B cell (primary cell): ENCODE measurements around the gene IL17RC.

Experiments
- EZH2 ChIP-seq: IDR thresholded peaks from 2 replicates; pipeline ENCODE4 v1.6.1; 2012; ENCODE audit warnings: borderline replicate concordance, low read depth, mild to moderate bottlenecking, moderate library complexity, low read length; ENCODE audit not compliant: insufficient read depth, poor library complexity, severe bottlenecking
- TF ChIP-seq, protein P1 (sequence below): fragments of 200-600 bp; IDR thresholded peaks from one replicate; pipeline ENCODE4 v1.8.0; 2022; ENCODE audit warnings: antibody characterized with exemption, mild to moderate bottlenecking

DNA sequence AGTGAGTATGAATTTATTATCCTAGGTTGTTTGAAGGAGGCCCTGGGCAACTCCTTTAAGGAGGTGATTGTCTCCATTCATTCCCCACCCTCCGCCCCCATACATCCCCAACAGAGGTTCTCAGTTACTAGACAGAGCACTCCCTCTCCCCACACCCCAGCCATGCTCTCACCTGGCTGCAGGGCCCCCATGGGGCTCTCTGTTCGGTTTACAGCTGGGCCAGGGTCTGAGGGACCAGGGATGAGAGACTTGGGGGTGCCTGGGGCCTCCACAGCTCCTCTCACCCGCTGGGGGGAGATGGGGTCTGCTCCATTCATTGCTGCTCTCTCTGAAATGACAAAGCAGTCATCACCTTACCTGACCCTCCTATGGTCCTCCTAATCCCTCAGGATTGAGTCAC is 31.7 kb downstream of the IL17RC start:
- TF ChIP-seq, protein P1, sequence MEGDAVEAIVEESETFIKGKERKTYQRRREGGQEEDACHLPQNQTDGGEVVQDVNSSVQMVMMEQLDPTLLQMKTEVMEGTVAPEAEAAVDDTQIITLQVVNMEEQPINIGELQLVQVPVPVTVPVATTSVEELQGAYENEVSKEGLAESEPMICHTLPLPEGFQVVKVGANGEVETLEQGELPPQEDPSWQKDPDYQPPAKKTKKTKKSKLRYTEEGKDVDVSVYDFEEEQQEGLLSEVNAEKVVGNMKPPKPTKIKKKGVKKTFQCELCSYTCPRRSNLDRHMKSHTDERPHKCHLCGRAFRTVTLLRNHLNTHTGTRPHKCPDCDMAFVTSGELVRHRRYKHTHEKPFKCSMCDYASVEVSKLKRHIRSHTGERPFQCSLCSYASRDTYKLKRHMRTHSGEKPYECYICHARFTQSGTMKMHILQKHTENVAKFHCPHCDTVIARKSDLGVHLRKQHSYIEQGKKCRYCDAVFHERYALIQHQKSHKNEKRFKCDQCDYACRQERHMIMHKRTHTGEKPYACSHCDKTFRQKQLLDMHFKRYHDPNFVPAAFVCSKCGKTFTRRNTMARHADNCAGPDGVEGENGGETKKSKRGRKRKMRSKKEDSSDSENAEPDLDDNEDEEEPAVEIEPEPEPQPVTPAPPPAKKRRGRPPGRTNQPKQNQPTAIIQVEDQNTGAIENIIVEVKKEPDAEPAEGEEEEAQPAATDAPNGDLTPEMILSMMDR: no peak
- TF ChIP-seq EZH2: no peak
